H1 (cell line): ENCODE measurements around the gene TGFB1.

Experiments
- CBX5 ChIP-seq: fragments of 300-800, 300-1000 bp; sonication (generic); IDR thresholded peaks from 2 replicates; pipeline ENCODE4 v1.7.1; 2016; ENCODE audit warnings: antibody characterized with exemption, low read length, low read depth
- CEBPB ChIP-seq: IDR thresholded peaks from 2 replicates; pipeline ENCODE4 v1.6.1; 2012; ENCODE audit warnings: low read depth, low read length
- CHD1 ChIP-seq: IDR thresholded peaks from 2 replicates; pipeline ENCODE4 v1.6.1; 2012; ENCODE audit warnings: low read depth, low read length, improper control_type of control experiment
- EGR1 ChIP-seq: IDR thresholded peaks from 2 replicates; pipeline ENCODE4 v1.6.1; 2011; ENCODE audit warnings: low read depth, low read length, borderline replicate concordance
- JUND ChIP-seq: IDR thresholded peaks from 2 replicates; pipeline ENCODE4 v1.6.1; 2011; ENCODE audit warnings: mild to moderate bottlenecking, improper control_type of control experiment, low read length
- POLR2AphosphoS5 ChIP-seq: IDR thresholded peaks from 2 replicates; pipeline ENCODE4 v1.6.1; 2011; ENCODE audit warnings: low read depth, low read length
- RFX5 ChIP-seq: IDR thresholded peaks from 2 replicates; pipeline ENCODE4 v1.6.1; 2011; ENCODE audit warnings: low read depth, low read length, improper control_type of control experiment, borderline replicate concordance
- TF ChIP-seq, protein P1 (sequence below), 3 experiments: IDR thresholded peaks; 1 replicate in 2 of 3; 2 replicates in 1 of 3; pipeline versions ENCODE4 v1.5.1 to v1.6.1; 2011; ENCODE audit warnings: low read length in 3 of 3, mild to moderate bottlenecking in 3 of 3, inconsistent platforms in 2 of 3, low read depth in 1 of 3, moderate library complexity in 1 of 3; ENCODE audit not compliant: insufficient read depth in 1 of 3; ENCODE audit errors: control extremely low read depth in 1 of 3

DNA sequence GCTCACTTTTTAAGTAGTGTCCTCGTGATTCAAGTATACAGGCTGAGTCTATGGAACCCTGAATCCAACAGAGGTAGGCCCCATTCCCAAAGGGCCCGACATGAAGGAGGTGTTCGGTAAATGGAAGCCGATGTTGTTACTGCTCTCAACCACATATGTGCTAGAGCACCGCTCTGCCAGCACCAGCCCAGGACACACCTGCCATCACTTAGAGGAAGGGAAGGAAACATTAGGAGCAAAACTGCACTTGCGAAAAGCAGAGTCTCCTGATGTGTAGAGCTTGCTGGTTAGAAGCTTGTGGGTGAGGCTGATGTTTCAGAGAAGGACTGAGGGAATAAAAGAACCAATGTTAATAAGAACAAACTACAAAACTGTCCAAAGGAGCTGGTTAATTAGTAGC is 53.2 kb downstream of the TGFB1 start:
- TF ChIP-seq, protein P1, sequence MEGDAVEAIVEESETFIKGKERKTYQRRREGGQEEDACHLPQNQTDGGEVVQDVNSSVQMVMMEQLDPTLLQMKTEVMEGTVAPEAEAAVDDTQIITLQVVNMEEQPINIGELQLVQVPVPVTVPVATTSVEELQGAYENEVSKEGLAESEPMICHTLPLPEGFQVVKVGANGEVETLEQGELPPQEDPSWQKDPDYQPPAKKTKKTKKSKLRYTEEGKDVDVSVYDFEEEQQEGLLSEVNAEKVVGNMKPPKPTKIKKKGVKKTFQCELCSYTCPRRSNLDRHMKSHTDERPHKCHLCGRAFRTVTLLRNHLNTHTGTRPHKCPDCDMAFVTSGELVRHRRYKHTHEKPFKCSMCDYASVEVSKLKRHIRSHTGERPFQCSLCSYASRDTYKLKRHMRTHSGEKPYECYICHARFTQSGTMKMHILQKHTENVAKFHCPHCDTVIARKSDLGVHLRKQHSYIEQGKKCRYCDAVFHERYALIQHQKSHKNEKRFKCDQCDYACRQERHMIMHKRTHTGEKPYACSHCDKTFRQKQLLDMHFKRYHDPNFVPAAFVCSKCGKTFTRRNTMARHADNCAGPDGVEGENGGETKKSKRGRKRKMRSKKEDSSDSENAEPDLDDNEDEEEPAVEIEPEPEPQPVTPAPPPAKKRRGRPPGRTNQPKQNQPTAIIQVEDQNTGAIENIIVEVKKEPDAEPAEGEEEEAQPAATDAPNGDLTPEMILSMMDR (IDR thresholded peaks at IDR 0.05; ENCODE audit: control extremely low read depth in 1 of 3, insufficient read depth in 1 of 3, low read depth in 1 of 3, low read length in 3 of 3): no peak
- no peak for TF ChIP-seq CHD1
- no peak for TF ChIP-seq POLR2AphosphoS5
- no peak for TF ChIP-seq CEBPB
- TF ChIP-seq CBX5: no peak
- TF ChIP-seq JUND: no peak
- TF ChIP-seq EGR1: no peak
- TF ChIP-seq RFX5: no peak
